ENCODE measurements around the gene FSTL1.

The FSTL1 gene

GRCh38 chr3:120417272-120417911, 33.4 kb downstream of the FSTL1 start:
- TF ChIP-seq CTCF (IDR thresholded peaks at IDR 0.05; ENCODE audit: low read depth, low read length, missing control alignments), result peak; percentile 80
- no peak overlapping the region for H3K4me3 ChIP-seq (replicated peaks; ENCODE audit: low read depth, low read length)
- peak; percentile 98 for DNase-seq (ENCODE audit: extremely low read depth, low read depth)

GRCh38 chr3:120416868-120417267, 33.9 kb downstream of the FSTL1 start:
- H3K4me3 ChIP-seq (replicated peaks; ENCODE audit: low read depth, low read length), result no peak overlapping the region
- TF ChIP-seq CTCF (IDR thresholded peaks at IDR 0.05; ENCODE audit: low read depth, low read length, missing control alignments), result no peak
- DNase-seq (ENCODE audit: extremely low read depth, low read depth), result no peak

GRCh38 chr3:120415756-120416155, 35.0 kb downstream of the FSTL1 start:
- TF ChIP-seq CTCF (IDR thresholded peaks at IDR 0.05; ENCODE audit: low read depth, low read length, missing control alignments), result no peak
- no peak for DNase-seq (ENCODE audit: extremely low read depth, low read depth)
- H3K4me3 ChIP-seq (replicated peaks; ENCODE audit: low read depth, low read length), result no peak overlapping the region

- no peak for DNase-seq (ENCODE audit: extremely low read depth, low read depth)
- no peak for TF ChIP-seq CTCF (IDR thresholded peaks at IDR 0.05; ENCODE audit: low read depth, low read length, missing control alignments)
These were observed 40.3 kb downstream of the FSTL1 start for GRCh38 chr3:120410541-120410940.

GRCh38 chr3:120410116-120410515, 40.7 kb downstream of the FSTL1 start:
- DNase-seq (ENCODE audit: extremely low read depth, low read depth), result no peak
- no peak for TF ChIP-seq CTCF (IDR thresholded peaks at IDR 0.05; ENCODE audit: low read depth, low read length, missing control alignments)
- no peak overlapping the region for H3K4me3 ChIP-seq (replicated peaks; ENCODE audit: low read depth, low read length)

More at GRCh38 chr3:120410541-120410940, 40.3 kb downstream of the FSTL1 start:
- H3K4me3 ChIP-seq (replicated peaks; ENCODE audit: low read depth, low read length), result no peak overlapping the region

- TF ChIP-seq CTCF (IDR thresholded peaks at IDR 0.05; ENCODE audit: low read depth, low read length, missing control alignments), result no peak
- H3K4me3 ChIP-seq (replicated peaks; ENCODE audit: low read depth, low read length), result no peak overlapping the region
- DNase-seq (ENCODE audit: extremely low read depth, low read depth), result no peak
These were observed 43.1 kb downstream of the FSTL1 start for GRCh38 chr3:120407508-120408287.

Data from HFF-Myc (cell line).